DMS 273 treated with DMSO at 0.1 percent for 48 hours (cell line): Measurements from ENCODE around the gene C1orf141.
"Not testable (repeated sequence)": the region's sequence is repeated elsewhere in the genome, so short reads cannot be mapped to it uniquely, and the experiment has no call there.

Experiments
- DNase-seq: peaks from one replicate; lab custom pipeline; 2025; lab: John Stamatoyannopoulos, UW

The C1orf141 gene

GRCh38 chr1:67134695-67135094, at the start of gene C1orf141:
TSS of gene C1orf141 (minus strand) at chr1:67134970. CDS start at chr1:67127240, 7,730 bp downstream.
- no peak for DNase-seq

- DNase-seq: no peak
Measured at GRCh38 chr1:67175530-67176087, 40.8 kb upstream of the C1orf141 start.

GRCh38 chr1:67174716-67175284, 40.0 kb upstream of the C1orf141 start:
- DNase-seq: no peak

GRCh38 chr1:67173988-67174387, 39.2 kb upstream of the C1orf141 start:
- DNase-seq: no peak

GRCh38 chr1:67171978-67172377, 37.2 kb upstream of the C1orf141 start:
- no peak for DNase-seq

- no peak for DNase-seq
Measured at GRCh38 chr1:67171574-67171955, 36.8 kb upstream of the C1orf141 start.

GRCh38 chr1:67170751-67171573, 36.2 kb upstream of the C1orf141 start:
- DNase-seq: no peak

GRCh38 chr1:67169932-67170331, 35.2 kb upstream of the C1orf141 start:
- no peak for DNase-seq

- no peak for DNase-seq
Measured at GRCh38 chr1:67169496-67169895, 34.7 kb upstream of the C1orf141 start.

- no peak for DNase-seq
Measured at GRCh38 chr1:67166196-67166595, 31.4 kb upstream of the C1orf141 start, which contains the start of gene IL23R. TSS of gene IL23R (plus strand) at chr1:67166454. CDS start at chr1:67168121, 1,667 bp downstream.

GRCh38 chr1:67165468-67166041, 30.8 kb upstream of the C1orf141 start:
- no peak for DNase-seq

- DNase-seq: no peak
Measured at GRCh38 chr1:67162954-67163353, 28.2 kb upstream of the C1orf141 start.

- no peak for DNase-seq
Measured at GRCh38 chr1:67159233-67159632, 24.5 kb upstream of the C1orf141 start.

- DNase-seq: no peak
Measured at GRCh38 chr1:67158401-67158800, 23.6 kb upstream of the C1orf141 start.

GRCh38 chr1:67150931-67151330, 16.2 kb upstream of the C1orf141 start:
- no peak for DNase-seq

- peak; percentile 39 for DNase-seq
Measured at GRCh38 chr1:67149179-67149770, 14.5 kb upstream of the C1orf141 start.

GRCh38 chr1:67148516-67149178, 13.9 kb upstream of the C1orf141 start:
- no peak for DNase-seq

- not testable (repeated sequence) for DNase-seq
Measured at GRCh38 chr1:67147973-67148372, 13.2 kb upstream of the C1orf141 start.

GRCh38 chr1:67146539-67146938, 11.8 kb upstream of the C1orf141 start:
- DNase-seq: no peak

GRCh38 chr1:67146101-67146500, 11.3 kb upstream of the C1orf141 start:
- DNase-seq: no peak

GRCh38 chr1:67144696-67145095, 9.9 kb upstream of the C1orf141 start:
- DNase-seq: no peak

GRCh38 chr1:67143966-67144365, 9.2 kb upstream of the C1orf141 start:
- no peak for DNase-seq
